HG02588 (cell line): Measurements from ENCODE around the gene FRMD5.

ENCODE experiments used
- ATAC-seq: cut with Tn5 transposase; IDR thresholded peaks from one replicate; pipeline ENCODE4 v1.9.1; 2021; ENCODE audit warnings: mild to moderate bottlenecking, moderate library complexity; ENCODE audit not compliant: unreplicated experiment

FRMD5 gene

GRCh38 chr15:43931790-43932435 is 263.2 kb downstream of the FRMD5 start:
- ATAC-seq = no peak

- ATAC-seq = no peak
These were observed 264.0 kb downstream of the FRMD5 start for GRCh38 chr15:43931119-43931518.

GRCh38 chr15:43930556-43930955 is 264.5 kb downstream of the FRMD5 start:
- peak; percentile 57 for ATAC-seq

GRCh38 chr15:43930079-43930478 is 265.0 kb downstream of the FRMD5 start:
- peak; percentile 11 for ATAC-seq

GRCh38 chr15:43928152-43928551 is 266.9 kb downstream of the FRMD5 start:
- ATAC-seq = no peak

- no peak for ATAC-seq
These were observed 267.9 kb downstream of the FRMD5 start for GRCh38 chr15:43927203-43927602.

- no peak for ATAC-seq
These were observed 271.5 kb downstream of the FRMD5 start for GRCh38 chr15:43923553-43923952.

GRCh38 chr15:43922021-43922420 is 273.1 kb downstream of the FRMD5 start:
- ATAC-seq = no peak

GRCh38 chr15:43920815-43921214 is 274.3 kb downstream of the FRMD5 start:
- ATAC-seq = no peak

- ATAC-seq = no peak
These were observed 274.8 kb downstream of the FRMD5 start for GRCh38 chr15:43920254-43920600.

- no peak for ATAC-seq
These were observed 275.4 kb downstream of the FRMD5 start for GRCh38 chr15:43919540-43920253.

GRCh38 chr15:43918717-43919116 is 276.4 kb downstream of the FRMD5 start:
- ATAC-seq = no peak

- ATAC-seq = no peak
These were observed 278.8 kb downstream of the FRMD5 start for GRCh38 chr15:43916326-43916660.

GRCh38 chr15:43915631-43916325 is 279.3 kb downstream of the FRMD5 start:
- ATAC-seq = no peak

- no peak for ATAC-seq
These were observed 281.1 kb downstream of the FRMD5 start for GRCh38 chr15:43913941-43914340.

GRCh38 chr15:43913026-43913780 is 281.9 kb downstream of the FRMD5 start:
- ATAC-seq = no peak

GRCh38 chr15:43912208-43912607 is 282.9 kb downstream of the FRMD5 start:
- no peak for ATAC-seq

GRCh38 chr15:43911235-43911781 is 283.8 kb downstream of the FRMD5 start:
- no peak for ATAC-seq

- ATAC-seq = no peak
These were observed 286.5 kb downstream of the FRMD5 start for GRCh38 chr15:43908516-43909050.

- ATAC-seq = no peak
These were observed 289.3 kb downstream of the FRMD5 start for GRCh38 chr15:43905755-43906154.

- ATAC-seq = no peak
These were observed 291.2 kb downstream of the FRMD5 start for GRCh38 chr15:43903864-43904290.
